Measurements from ENCODE around the gene BCAR3. TPM values are rescaled to one million over a fixed set of nuclear protein-coding genes. Genes with fewer than 3 reads are reported as not detected.
A peak's percentile ranks its signal among the peaks of the same experiment; 100 is the strongest.

Gene BCAR3
- total RNA-seq, 1 experiment from 2014 or later, result 33.9 TPM

- DNase-seq (ENCODE audit: low read depth, low spot score), result no peak
- no peak overlapping the region for H3K27ac ChIP-seq (ENCODE audit: low read length)
- ChIA-PET CTCF (no interaction called here), POLR2A (no interaction called here)
- H3K4me1 ChIP-seq (ENCODE audit: control insufficient read depth, insufficient read depth, low read length), result no peaks in the 10 kb centered on the region; the same call in 1 of the 2 replicates
- in situ Hi-C loops (cut with HindIII; ENCODE audit: low pct_unique_long_range_greater_than_20kb, low sequenced_read_pairs) (no loop called here), intact Hi-C loops (cut with micrococcal nuclease; ENCODE audit: unreplicated experiment) (no loop called here)
- no peaks in the 10 kb centered on the region for H3K27me3 ChIP-seq (ENCODE audit: control insufficient read depth, insufficient read depth, low read length)
- TF ChIP-seq SIN3A (IDR thresholded peaks at IDR 0.05; ENCODE audit: borderline replicate concordance, insufficient read depth, low read depth, low read length) (no peak), REST (IDR thresholded peaks at IDR 0.05; ENCODE audit: insufficient read depth in 1 of 2, low read depth in 2 of 2, low read length in 1 of 2) (no peak), POLR2AphosphoS5 (IDR thresholded peaks at IDR 0.05; ENCODE audit: low read depth, low read length) (no peak), TCF7L2 (IDR thresholded peaks at IDR 0.05; ENCODE audit: low read depth, low read length) (no peak)
- TF ChIP-seq, protein P1, sequence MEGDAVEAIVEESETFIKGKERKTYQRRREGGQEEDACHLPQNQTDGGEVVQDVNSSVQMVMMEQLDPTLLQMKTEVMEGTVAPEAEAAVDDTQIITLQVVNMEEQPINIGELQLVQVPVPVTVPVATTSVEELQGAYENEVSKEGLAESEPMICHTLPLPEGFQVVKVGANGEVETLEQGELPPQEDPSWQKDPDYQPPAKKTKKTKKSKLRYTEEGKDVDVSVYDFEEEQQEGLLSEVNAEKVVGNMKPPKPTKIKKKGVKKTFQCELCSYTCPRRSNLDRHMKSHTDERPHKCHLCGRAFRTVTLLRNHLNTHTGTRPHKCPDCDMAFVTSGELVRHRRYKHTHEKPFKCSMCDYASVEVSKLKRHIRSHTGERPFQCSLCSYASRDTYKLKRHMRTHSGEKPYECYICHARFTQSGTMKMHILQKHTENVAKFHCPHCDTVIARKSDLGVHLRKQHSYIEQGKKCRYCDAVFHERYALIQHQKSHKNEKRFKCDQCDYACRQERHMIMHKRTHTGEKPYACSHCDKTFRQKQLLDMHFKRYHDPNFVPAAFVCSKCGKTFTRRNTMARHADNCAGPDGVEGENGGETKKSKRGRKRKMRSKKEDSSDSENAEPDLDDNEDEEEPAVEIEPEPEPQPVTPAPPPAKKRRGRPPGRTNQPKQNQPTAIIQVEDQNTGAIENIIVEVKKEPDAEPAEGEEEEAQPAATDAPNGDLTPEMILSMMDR (IDR thresholded peaks at IDR 0.05), result no peak
- peak; percentile 49 for ATAC-seq
- peaks cover 2% of the 10 kb centered on the region for H3K36me3 ChIP-seq (ENCODE audit: control insufficient read depth, insufficient read depth, low read length)
- no TSS peak for BruUV-seq (replicated peaks)
- no peaks in the 10 kb centered on the region for H3K9me3 ChIP-seq (ENCODE audit: control insufficient read depth, insufficient read depth, low read depth, low read length)
- H3K4me3 ChIP-seq (ENCODE audit: low read depth in 2 of 2, low read length in 2 of 2), result no peak overlapping the region
Measured at GRCh38 chr1:93567255-93567918, 114.2 kb downstream of the BCAR3 start.

DNA sequence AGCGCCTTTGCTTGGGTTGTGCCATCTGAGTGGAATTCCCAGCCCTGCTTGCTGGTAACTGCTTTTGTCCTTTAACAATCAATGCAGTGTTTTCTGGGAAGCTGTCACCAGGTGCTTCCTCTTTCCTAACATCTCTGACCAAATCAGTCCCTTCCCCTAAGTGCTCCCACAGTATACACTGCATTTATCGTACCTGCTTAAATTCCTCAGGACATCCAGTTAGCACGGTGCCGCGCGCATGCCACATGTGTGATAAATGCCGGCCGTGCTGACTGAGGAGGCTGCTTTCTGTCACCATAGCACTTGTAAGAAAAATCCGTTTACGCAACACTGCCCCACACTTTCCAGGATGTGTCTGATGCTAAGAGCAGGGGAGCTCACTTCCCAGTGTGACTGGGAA, 115.4 kb downstream of the BCAR3 start:
- Histone ChIP-seq H3K9me3 (ENCODE audit: control insufficient read depth, insufficient read depth, low read depth, low read length) (no peaks in the 10 kb centered on the region), H3K4me3 (ENCODE audit: low read depth in 2 of 2, low read length in 2 of 2) (no peak overlapping the region), H3K36me3 (ENCODE audit: control insufficient read depth, insufficient read depth, low read length) (peaks cover 3% of the 10 kb centered on the region), H3K27ac (ENCODE audit: low read length) (no peak overlapping the region), H3K4me1 (ENCODE audit: control insufficient read depth, insufficient read depth, low read length) (no peaks in the 10 kb centered on the region; the same call in 1 of the 2 replicates), H3K27me3 (ENCODE audit: control insufficient read depth, insufficient read depth, low read length) (no peaks in the 10 kb centered on the region)
- ChIA-PET POLR2A (no interaction called here), CTCF (no interaction called here)
- DNase-seq (ENCODE audit: low read depth, low spot score) (no peak), ATAC-seq (no peak)
- intact Hi-C loops (cut with micrococcal nuclease; ENCODE audit: unreplicated experiment), result no loop called here
- BruUV-seq (replicated peaks), result no TSS peak
- in situ Hi-C loops (cut with HindIII; ENCODE audit: low pct_unique_long_range_greater_than_20kb, low sequenced_read_pairs), result no loop called here
- TF ChIP-seq SIN3A (IDR thresholded peaks at IDR 0.05; ENCODE audit: borderline replicate concordance, insufficient read depth, low read depth, low read length) (no peak), TCF7L2 (IDR thresholded peaks at IDR 0.05; ENCODE audit: low read depth, low read length) (no peak), REST (IDR thresholded peaks at IDR 0.05; ENCODE audit: insufficient read depth in 1 of 2, low read depth in 2 of 2, low read length in 1 of 2) (no peak), POLR2AphosphoS5 (IDR thresholded peaks at IDR 0.05; ENCODE audit: low read depth, low read length) (no peak)
- TF ChIP-seq, protein P1 (IDR thresholded peaks at IDR 0.05), result no peak

Measured in Panc1 (cell line).